Raji (cell line): ENCODE data around the gene FOXS1.

Source experiments
- POLR2A ChIP-seq: IDR thresholded peaks from 2 replicates; pipeline ENCODE4 v1.6.1; 2011; ENCODE audit warnings: low read depth, low read length, control low read depth; ENCODE audit not compliant: insufficient read depth

The FOXS1 gene

GRCh38 chr20:31845300-31845863 lies at the start of gene FOXS1:
FOXS1 (minus strand) TSS chr20:31845604; CDS start chr20:31845542, 62 bp downstream.
- no peak for TF ChIP-seq POLR2A

GRCh38 chr20:31890646-31891045 lies 45.2 kb upstream of the FOXS1 start:
- no peak for TF ChIP-seq POLR2A

GRCh38 chr20:31883829-31884228 lies 38.4 kb upstream of the FOXS1 start:
- no peak for TF ChIP-seq POLR2A

- TF ChIP-seq POLR2A = no peak
Observed at GRCh38 chr20:31881945-31882344, 36.5 kb upstream of the FOXS1 start.

- TF ChIP-seq POLR2A = no peak
Observed at GRCh38 chr20:31879143-31879987, 34.0 kb upstream of the FOXS1 start.

GRCh38 chr20:31877684-31878083 lies 32.3 kb upstream of the FOXS1 start:
- no peak for TF ChIP-seq POLR2A

- no peak for TF ChIP-seq POLR2A
Observed at GRCh38 chr20:31875671-31876070, 30.3 kb upstream of the FOXS1 start.

GRCh38 chr20:31872406-31872805 lies 27.0 kb upstream of the FOXS1 start:
- TF ChIP-seq POLR2A = no peak

- TF ChIP-seq POLR2A = no peak
Observed at GRCh38 chr20:31871618-31871954, 26.2 kb upstream of the FOXS1 start.

GRCh38 chr20:31870726-31871617 lies 25.6 kb upstream of the FOXS1 start:
- TF ChIP-seq POLR2A = no peak

GRCh38 chr20:31869942-31870725 lies 24.7 kb upstream of the FOXS1 start, which contains the start of the genes DUSP15 and TTLL9:
DUSP15 (minus strand) TSS chr20:31870527; CDS start chr20:31870337, 190 bp downstream.
TTLL9 (plus strand) TSS chr20:31870634; CDS start chr20:31871127, 493 bp downstream.
- TF ChIP-seq POLR2A = no peak

- TF ChIP-seq POLR2A = no peak
Observed at GRCh38 chr20:31869673-31869941, 24.2 kb upstream of the FOXS1 start.

- TF ChIP-seq POLR2A = no peak
Observed at GRCh38 chr20:31868853-31869672, 23.7 kb upstream of the FOXS1 start.

GRCh38 chr20:31866221-31866620 lies 20.8 kb upstream of the FOXS1 start:
- no peak for TF ChIP-seq POLR2A

- TF ChIP-seq POLR2A = no peak
Observed at GRCh38 chr20:31864521-31865400, 19.4 kb upstream of the FOXS1 start.
